Kidney (tissue), 14 donors: ENCODE measurements around the gene HOXC9. TPM values are rescaled to one million over a fixed set of nuclear protein-coding genes. Genes with fewer than 3 reads are reported as not detected.

Experiments
- DNase-seq, 5 donors: peaks; one replicate each; pipeline ENCODE4 v3.0.0-alpha.2; 2013 to 2020
- FAIRE-seq: peaks from 2 replicates; lab custom pipeline; 2012; peaks lifted over from hg19 to GRCh38; lab: Jason Lieb, UNC
- H3K27ac ChIP-seq, 2 donors: one replicate each; pipeline ENCODE4 v1.7.0; 2013; ENCODE audit warnings: low read depth in 2 of 2, low read length in 2 of 2, inconsistent platforms in 1 of 2
- H3K27me3 ChIP-seq: one replicate; pipeline ENCODE4 v1.7.1; 2013; ENCODE audit warnings: low read length, inconsistent platforms; ENCODE audit not compliant: control insufficient read depth, insufficient read depth
- H3K36me3 ChIP-seq, 3 donors: one replicate each; pipeline versions ENCODE4 v1.7.0 to v1.7.1; 2013; ENCODE audit warnings: low read length in 3 of 3, control low read depth in 1 of 3, inconsistent platforms in 1 of 3; ENCODE audit not compliant: insufficient read depth in 3 of 3, control insufficient read depth in 2 of 3
- H3K4me1 ChIP-seq, 3 donors: one replicate each; pipeline versions ENCODE4 v1.7.0 to v1.7.1; 2013; ENCODE audit warnings: low read length in 3 of 3, inconsistent platforms in 1 of 3, low read depth in 1 of 3; ENCODE audit not compliant: control insufficient read depth in 2 of 3, insufficient read depth in 2 of 3
- H3K4me3 ChIP-seq, 3 donors: one replicate each; pipeline versions ENCODE4 v1.7.0 to v1.8.1; 2013; ENCODE audit warnings: low read length in 3 of 3, control low read depth in 1 of 3, inconsistent platforms in 1 of 3
- H3K9ac ChIP-seq, 3 donors: one replicate each; pipeline versions ENCODE4 v1.7.0 to v1.7.1; 2013; ENCODE audit warnings: low read length in 3 of 3, control low read depth in 1 of 3, inconsistent platforms in 1 of 3
- H3K9me3 ChIP-seq, 3 donors: one replicate each; pipeline versions ENCODE4 v1.7.0 to v1.7.1; 2013; ENCODE audit warnings: low read length in 3 of 3, control low read depth in 1 of 3, inconsistent platforms in 1 of 3; ENCODE audit not compliant: control insufficient read depth in 2 of 3, insufficient read depth in 1 of 3
- intact Hi-C: fragments of 100-400 bp; cut with DNase I; formaldehyde crosslinking; loops from one replicate; pipeline ENCODE4 v1.11.1; 2022
- polyA plus RNA-seq: library from polyadenylated mRNA; stranded (reverse); fragments of 350-450 nt; fragmentation: Illumina TruSeq; extraction: RNeasy Lipid Tissue Mini Kit (QIAGEN cat#74804); gene quantifications from one replicate; pipeline ENCODE4 v1.2.3, GENCODE V29; 2014; ENCODE audit warnings: low read depth, low replicate concordance; ENCODE audit not compliant: insufficient read depth
- total RNA-seq: library from RNA; stranded (reverse); fragmentation: NEBNext Ultra II Directional; extraction: Animal tissue kit (Norgen Biotek cat#: 25700); gene quantifications from one replicate; pipeline ENCODE4 v1.2.1, GENCODE V29; 2021
- TF ChIP-seq, protein P1 (sequence below): IDR thresholded peaks from 3 replicates; pipeline ENCODE4 v1.5.1; 2012; ENCODE audit warnings: mild to moderate bottlenecking, moderate library complexity, borderline replicate concordance; ENCODE audit not compliant: insufficient read depth; ENCODE audit errors: extremely low read depth
- donor health status: control.
- donor health status: control.
- donor health status: control.
- donor health status: control.
- donor health status: control.
- donor health status: DM: yes; HTN: yes; CAD: no.
- donor health status: Normal renal cell carcinoma (clear cell type).

HOXC9 gene
- total and polyA plus RNA-seq, 2 donors from 2014 or later = 11.7 to 16.5 TPM

DNA sequence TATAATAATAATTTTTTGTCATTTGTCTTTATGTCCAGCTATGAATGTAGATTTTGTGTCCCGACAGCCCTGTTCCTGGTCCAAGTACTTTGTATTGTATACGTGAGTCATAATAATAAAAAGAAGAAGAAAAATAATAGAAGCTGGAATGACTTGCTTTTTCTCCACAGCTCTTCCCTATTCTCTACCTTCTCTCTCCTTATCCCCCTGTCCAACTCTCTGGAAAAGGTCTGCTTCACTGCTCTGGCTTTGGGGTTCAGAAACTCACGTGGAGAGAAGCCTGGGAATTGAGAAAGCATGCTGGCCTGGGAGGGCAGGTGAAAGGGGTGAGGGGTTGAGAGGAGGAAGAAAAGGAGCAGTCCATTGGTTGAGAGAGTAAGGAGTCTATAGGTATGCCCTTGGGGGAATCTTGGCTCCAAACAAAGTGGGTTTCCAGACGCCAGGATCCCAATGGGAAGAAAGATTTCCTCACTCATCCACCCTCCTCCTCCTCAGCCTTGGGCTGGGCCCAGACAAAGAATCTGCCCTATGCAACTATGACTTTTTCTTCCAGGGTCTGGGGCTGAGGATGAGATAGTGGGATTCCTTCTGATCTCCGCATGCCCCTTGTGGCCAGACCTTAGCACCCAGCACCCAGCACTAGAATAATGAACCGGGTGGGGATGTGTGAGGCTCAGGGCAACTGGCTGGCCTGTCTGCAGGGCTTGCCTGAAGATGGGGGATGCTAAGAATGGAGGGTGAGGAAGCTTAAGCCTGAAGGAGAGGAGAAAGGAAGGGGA is 12.9 kb downstream of the HOXC9 start:
- FAIRE-seq = no peak
- H3K9me3 ChIP-seq = no peaks in the 10 kb centered on the region
- no peaks in the 10 kb centered on the region for H3K27me3 ChIP-seq
- peak in 1 of 5 donors; percentile 39 for DNase-seq
- no peak overlapping the region for H3K9ac ChIP-seq
- intact Hi-C loops = loop anchor here (5.0 kb wide), 1 partner anchor 184 kb away; no protein-coding TSS in a partner anchor
- H3K36me3 ChIP-seq = no peaks in the 10 kb centered on the region
- TF ChIP-seq, protein P1, sequence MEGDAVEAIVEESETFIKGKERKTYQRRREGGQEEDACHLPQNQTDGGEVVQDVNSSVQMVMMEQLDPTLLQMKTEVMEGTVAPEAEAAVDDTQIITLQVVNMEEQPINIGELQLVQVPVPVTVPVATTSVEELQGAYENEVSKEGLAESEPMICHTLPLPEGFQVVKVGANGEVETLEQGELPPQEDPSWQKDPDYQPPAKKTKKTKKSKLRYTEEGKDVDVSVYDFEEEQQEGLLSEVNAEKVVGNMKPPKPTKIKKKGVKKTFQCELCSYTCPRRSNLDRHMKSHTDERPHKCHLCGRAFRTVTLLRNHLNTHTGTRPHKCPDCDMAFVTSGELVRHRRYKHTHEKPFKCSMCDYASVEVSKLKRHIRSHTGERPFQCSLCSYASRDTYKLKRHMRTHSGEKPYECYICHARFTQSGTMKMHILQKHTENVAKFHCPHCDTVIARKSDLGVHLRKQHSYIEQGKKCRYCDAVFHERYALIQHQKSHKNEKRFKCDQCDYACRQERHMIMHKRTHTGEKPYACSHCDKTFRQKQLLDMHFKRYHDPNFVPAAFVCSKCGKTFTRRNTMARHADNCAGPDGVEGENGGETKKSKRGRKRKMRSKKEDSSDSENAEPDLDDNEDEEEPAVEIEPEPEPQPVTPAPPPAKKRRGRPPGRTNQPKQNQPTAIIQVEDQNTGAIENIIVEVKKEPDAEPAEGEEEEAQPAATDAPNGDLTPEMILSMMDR = no peak
- H3K27ac ChIP-seq = peak overlapping the region; percentile 9 to 47
- no peak overlapping the region for H3K4me3 ChIP-seq
- H3K4me1 ChIP-seq = peaks cover 0 to 26% (median 12%) of the 10 kb centered on the region in 3 donors

DNA sequence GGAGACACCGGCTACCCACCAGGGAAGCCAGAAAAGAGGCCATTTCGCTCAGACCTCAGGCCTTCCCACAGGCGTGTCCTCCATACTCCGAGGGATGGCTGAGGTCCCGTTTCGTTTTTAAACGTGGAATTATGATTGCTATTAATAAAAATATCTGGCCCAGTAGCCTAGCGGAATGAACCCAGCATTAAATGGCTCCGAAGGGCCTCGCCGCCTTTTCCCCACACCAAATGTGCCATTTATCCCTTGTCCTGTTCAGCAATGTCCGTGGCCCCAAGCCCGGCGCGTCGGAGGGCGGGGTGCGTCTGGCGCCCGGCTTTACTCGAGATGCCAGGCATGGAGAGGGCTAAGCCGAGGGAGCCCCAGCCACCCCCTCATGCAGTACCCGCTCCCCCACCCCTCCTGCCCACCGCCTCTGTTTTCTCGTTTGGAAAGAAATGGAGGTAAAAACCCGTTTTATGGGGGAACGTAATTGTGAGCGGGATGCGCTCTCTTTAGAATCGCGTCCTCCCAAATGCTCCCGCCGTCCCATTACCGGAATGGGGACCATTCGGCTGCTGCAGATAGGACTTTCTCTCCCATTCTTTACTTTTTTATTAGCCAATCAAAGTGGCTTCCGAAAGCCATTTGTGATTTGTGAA is 14.5 kb downstream of the HOXC9 start:
- no peaks in the 10 kb centered on the region for H3K27me3 ChIP-seq
- no peaks in the 10 kb centered on the region for H3K36me3 ChIP-seq
- H3K9me3 ChIP-seq = no peaks in the 10 kb centered on the region
- FAIRE-seq = no peak
- H3K27ac ChIP-seq = peak overlapping the region; percentile 57 to 90
- intact Hi-C loops = loop anchor here (5.0 kb wide), 1 partner anchor 183 kb away; no protein-coding TSS in a partner anchor
- TF ChIP-seq, protein P1 = no peak
- H3K4me1 ChIP-seq = peaks cover 0 to 20% (median 10%) of the 10 kb centered on the region in 3 donors
- peak in 1 of 5 donors; percentile 71 for DNase-seq
- H3K9ac ChIP-seq = peak overlapping the region in 1 of 3 donors; percentile 13
- peak overlapping the region in 1 of 3 donors; percentile 51 for H3K4me3 ChIP-seq

DNA sequence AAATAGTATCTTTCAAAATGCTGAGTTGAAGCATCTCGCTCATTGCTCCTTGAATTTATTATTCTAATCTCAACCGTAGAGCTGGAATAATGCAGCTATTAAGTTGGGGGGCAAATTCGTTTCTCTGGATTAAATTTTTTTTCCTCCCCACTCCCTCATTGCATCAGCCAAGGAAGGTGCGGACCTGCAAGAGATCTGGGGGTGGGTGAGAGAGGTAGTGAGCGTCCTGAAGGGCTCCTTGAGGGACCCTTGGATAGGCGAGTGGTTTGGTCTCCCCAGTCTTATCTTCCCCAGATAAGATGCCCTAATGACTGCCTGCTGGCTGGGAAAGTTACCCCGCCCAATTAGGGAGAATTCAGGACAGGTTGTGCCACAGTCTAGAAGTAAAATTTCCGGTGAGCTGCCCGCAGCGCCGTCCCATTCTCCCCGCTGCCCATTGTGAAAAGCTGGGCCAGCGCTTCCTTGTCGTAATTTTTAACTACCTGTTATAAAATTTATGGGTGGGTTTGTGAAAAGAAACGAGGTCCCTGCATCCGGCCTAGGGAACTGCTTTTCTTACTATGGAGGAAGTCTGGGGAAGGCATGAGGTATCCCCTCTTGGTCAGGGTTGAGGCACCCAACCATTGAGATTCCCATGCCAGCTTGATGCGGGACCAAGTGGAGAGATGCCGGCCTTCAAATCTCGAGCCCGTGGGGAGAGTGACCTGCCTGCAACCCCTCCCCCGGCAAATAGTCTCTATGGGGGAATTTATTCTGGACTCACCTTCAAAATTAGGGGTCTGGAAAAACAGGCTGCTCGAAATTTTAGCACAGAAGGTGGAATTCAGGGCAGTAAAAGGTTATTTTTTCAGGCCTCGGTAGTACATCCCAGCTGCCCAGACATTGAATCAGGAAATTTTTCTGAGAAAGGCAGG is 15.3 kb downstream of the HOXC9 start:
- Histone ChIP-seq H3K27ac (peak overlapping the region in 1 of 2 donors; percentile 38), H3K27me3 (no peaks in the 10 kb centered on the region), H3K4me1 (peaks cover 0 to 22% (median 12%) of the 10 kb centered on the region in 3 donors), H3K4me3 (peak overlapping the region in 1 of 3 donors; percentile 51), H3K36me3 (no peaks in the 10 kb centered on the region), H3K9ac (no peak overlapping the region), H3K9me3 (no peaks in the 10 kb centered on the region)
- intact Hi-C loops = no loop called here
- DNase-seq (peak in 1 of 5 donors; percentile 31), FAIRE-seq (no peak)
- TF ChIP-seq, protein P1 = no peak
